PC-3 (cell line): Measurements from ENCODE around the gene SNAPC2. TPM values are rescaled to one million over a fixed set of nuclear protein-coding genes. Genes with fewer than 3 reads are reported as not detected.
A peak's percentile ranks its signal among the peaks of the same experiment; 100 is the strongest.

Source experiments
- ATAC-seq: fragments of 200-7000 bp; cut with Tn5 transposase; 2 replicates; pipeline ENCODE4 v1.9.1; 2020; ENCODE audit warnings: mild to moderate bottlenecking, moderate library complexity
- BruUV-seq: library from RNA; stranded (reverse); fragments of 400-500 nt; replicated peaks from 2 replicates; lab custom pipeline; 2021; lab: Mats Ljungman, UMichigan
- CTCF ChIA-PET: fragments of 300-600 bp; sonication (Branson Sonifier 250); formaldehyde crosslinking; loops from one replicate; lab custom pipeline; 2022; ENCODE audit warnings: antibody characterized with exemption; lab: Charles Lee
- POLR2A ChIA-PET: fragments of 300-600 bp; sonication (Branson Sonifier 250); formaldehyde crosslinking; loops from one replicate; lab custom pipeline; 2022; ENCODE audit warnings: antibody characterized with exemption; ENCODE audit not compliant: unreplicated experiment; lab: Charles Lee
- DNase-seq: peaks from one replicate; pipeline ENCODE4 v3.0.0-alpha.2; 2015
- H2AFZ ChIP-seq: fragments of 300-600 bp; sonication (generic); 2 replicates; pipeline ENCODE4 v1.6.0; 2016; ENCODE audit warnings: antibody characterized with exemption, low read length
- H3F3A ChIP-seq: fragments of 300-600 bp; sonication (generic); one replicate; pipeline ENCODE4 v1.6.0; 2017; ENCODE audit warnings: antibody characterized with exemption, low read length, control low read depth, mild to moderate bottlenecking; ENCODE audit not compliant: unreplicated experiment
- H3K27ac ChIP-seq: fragments of 300-600 bp; sonication (generic); 2 replicates; pipeline ENCODE4 v1.5.1; 2016; ENCODE audit warnings: mild to moderate bottlenecking, low read length
- H3K27me3 ChIP-seq: fragments of 300-600 bp; sonication (generic); 2 replicates; pipeline ENCODE4 v1.6.1; 2016; ENCODE audit warnings: low read length, mixed read lengths
- H3K36me3 ChIP-seq: fragments of 300-600 bp; sonication (generic); 2 replicates; pipeline ENCODE4 v1.6.1; 2016; ENCODE audit warnings: low read depth, mixed run types, low read length, mixed read lengths
- H3K4me1 ChIP-seq: fragments of 300-600 bp; sonication (generic); 2 replicates; pipeline ENCODE4 v1.5.1; 2016; ENCODE audit warnings: low read length; ENCODE audit not compliant: insufficient read depth
- H3K4me2 ChIP-seq: fragments of 300-600 bp; sonication (generic); 2 replicates; pipeline ENCODE4 v1.6.0; 2016; ENCODE audit warnings: low read length
- H3K4me3 ChIP-seq: fragments of 300-600 bp; sonication (generic); 2 replicates; pipeline ENCODE4 v1.5.1; 2016; ENCODE audit warnings: mild to moderate bottlenecking, low read length, mixed read lengths
- H3K79me2 ChIP-seq: fragments of 300-600 bp; sonication (generic); 2 replicates; pipeline ENCODE4 v1.6.1; 2017; ENCODE audit warnings: low read length, mixed read lengths
- H3K9ac ChIP-seq: fragments of 300-600 bp; sonication (generic); 2 replicates; pipeline ENCODE4 v1.6.0; 2016; ENCODE audit warnings: mild to moderate bottlenecking, low read length
- H3K9me2 ChIP-seq: fragments of 300-600 bp; sonication (generic); replicated peaks from 2 replicates; pipeline ENCODE4 v1.6.1; 2016; ENCODE audit warnings: mixed run types, low read length, mixed read lengths
- H3K9me3 ChIP-seq: fragments of 300-600 bp; sonication (generic); 2 replicates; pipeline ENCODE4 v1.6.1; 2016; ENCODE audit warnings: low read length, mixed read lengths
- H4K20me1 ChIP-seq: fragments of 300-600 bp; sonication (generic); 2 replicates; pipeline ENCODE4 v1.6.1; 2016; ENCODE audit warnings: low read length, mixed read lengths
- EZH2 ChIP-seq: fragments of 300-600 bp; sonication (generic); IDR thresholded peaks from one replicate; pipeline ENCODE4 v1.6.1; 2017; ENCODE audit warnings: antibody characterized with exemption, mild to moderate bottlenecking, low read length; ENCODE audit not compliant: unreplicated experiment
- EZH2phosphoT487 ChIP-seq: fragments of 300-600 bp; sonication (generic); IDR thresholded peaks from 2 replicates; pipeline ENCODE4 v1.6.1; 2018; ENCODE audit warnings: mild to moderate bottlenecking, antibody characterized with exemption, low read length, borderline replicate concordance
- intact Hi-C: fragments of 100-400 bp; cut with micrococcal nuclease; formaldehyde crosslinking; loops from 2 replicates; pipeline ENCODE4 v1.9.0; 2023
- total RNA-seq: library from RNA; depleted of rRNA; stranded (reverse); fragments of >200 nt; gene quantifications from 2 replicates; pipeline ENCODE4 v1.2.3, GENCODE V29; 2014
- TF ChIP-seq, protein P1 (sequence below): fragments of 300-600 bp; sonication (generic); conservative IDR thresholded peaks from 2 replicates; pipeline ENCODE4 v1.5.1; 2017; ENCODE audit warnings: antibody characterized with exemption, low read depth, mild to moderate bottlenecking, low read length

Gene SNAPC2
- total RNA-seq, 1 experiment from 2014 or later, result 40.1 TPM

DNA sequence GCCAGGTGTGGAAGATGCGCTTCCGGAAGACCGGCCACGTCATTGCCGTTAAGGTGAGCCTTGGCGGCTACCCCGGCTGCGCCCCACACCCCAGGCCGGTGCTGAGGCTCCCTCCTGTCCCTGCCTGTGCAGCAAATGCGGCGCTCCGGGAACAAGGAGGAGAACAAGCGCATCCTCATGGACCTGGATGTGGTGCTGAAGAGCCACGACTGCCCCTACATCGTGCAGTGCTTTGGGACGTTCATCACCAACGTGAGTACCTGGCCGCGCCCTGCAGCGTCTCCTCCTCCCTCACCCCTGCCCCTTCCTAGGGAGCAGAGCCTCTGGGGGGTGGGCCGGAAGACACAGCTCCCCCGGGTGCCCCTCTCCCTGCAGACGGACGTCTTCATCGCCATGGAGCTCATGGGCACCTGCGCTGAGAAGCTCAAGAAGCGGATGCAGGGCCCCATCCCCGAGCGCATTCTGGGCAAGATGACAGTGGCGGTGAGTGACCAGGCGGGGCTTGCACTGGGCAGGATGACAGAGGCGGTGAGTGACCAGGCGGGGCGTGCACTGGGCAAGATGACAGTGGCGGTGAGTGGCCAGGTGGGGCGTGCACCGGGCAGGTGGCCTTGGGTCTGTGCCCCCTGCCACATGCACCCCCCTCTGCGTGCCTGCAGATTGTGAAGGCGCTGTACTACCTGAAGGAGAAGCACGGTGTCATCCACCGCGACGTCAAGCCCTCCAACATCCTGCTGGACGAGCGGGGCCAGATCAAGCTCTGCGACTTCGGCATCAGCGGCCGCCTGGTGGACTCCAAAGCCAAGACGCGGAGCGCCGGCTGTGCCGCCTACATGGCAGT, 9.6 kb upstream of the SNAPC2 start:
- TF ChIP-seq EZH2 (no peak), EZH2phosphoT487 (no peak)
- TF ChIP-seq, protein P1, sequence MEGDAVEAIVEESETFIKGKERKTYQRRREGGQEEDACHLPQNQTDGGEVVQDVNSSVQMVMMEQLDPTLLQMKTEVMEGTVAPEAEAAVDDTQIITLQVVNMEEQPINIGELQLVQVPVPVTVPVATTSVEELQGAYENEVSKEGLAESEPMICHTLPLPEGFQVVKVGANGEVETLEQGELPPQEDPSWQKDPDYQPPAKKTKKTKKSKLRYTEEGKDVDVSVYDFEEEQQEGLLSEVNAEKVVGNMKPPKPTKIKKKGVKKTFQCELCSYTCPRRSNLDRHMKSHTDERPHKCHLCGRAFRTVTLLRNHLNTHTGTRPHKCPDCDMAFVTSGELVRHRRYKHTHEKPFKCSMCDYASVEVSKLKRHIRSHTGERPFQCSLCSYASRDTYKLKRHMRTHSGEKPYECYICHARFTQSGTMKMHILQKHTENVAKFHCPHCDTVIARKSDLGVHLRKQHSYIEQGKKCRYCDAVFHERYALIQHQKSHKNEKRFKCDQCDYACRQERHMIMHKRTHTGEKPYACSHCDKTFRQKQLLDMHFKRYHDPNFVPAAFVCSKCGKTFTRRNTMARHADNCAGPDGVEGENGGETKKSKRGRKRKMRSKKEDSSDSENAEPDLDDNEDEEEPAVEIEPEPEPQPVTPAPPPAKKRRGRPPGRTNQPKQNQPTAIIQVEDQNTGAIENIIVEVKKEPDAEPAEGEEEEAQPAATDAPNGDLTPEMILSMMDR, result no peak
- no peak for DNase-seq
- H3K4me1 ChIP-seq, result no peaks in the 10 kb centered on the region
- H3K79me2 ChIP-seq, result peaks cover 30% of the 10 kb centered on the region
- intact Hi-C loops, result no loop called here
- H3K9me3 ChIP-seq, result no peaks in the 10 kb centered on the region
- H4K20me1 ChIP-seq, result 0 out of 2 replicates have a peak, but pooled peaks cover 3% of the 10 kb centered on the region
- peaks cover 20% of the 10 kb centered on the region for H3K36me3 ChIP-seq
- H3F3A ChIP-seq, result no peaks in the 10 kb centered on the region
- no peak overlapping the region for H3K27ac ChIP-seq
- POLR2A ChIA-PET, result no interaction called here
- H3K4me3 ChIP-seq, result no peak overlapping the region
- CTCF ChIA-PET, result no interaction called here
- no peaks in the 10 kb centered on the region for H3K9me2 ChIP-seq
- no peaks in the 10 kb centered on the region for H3K27me3 ChIP-seq
- H3K4me2 ChIP-seq, result no peak overlapping the region
- H2AFZ ChIP-seq, result no peak overlapping the region
- no TSS peak for BruUV-seq
- 0 out of 2 replicates have a peak, but pooled peaks have one; percentile 4 for ATAC-seq
- no peak overlapping the region for H3K9ac ChIP-seq

DNA sequence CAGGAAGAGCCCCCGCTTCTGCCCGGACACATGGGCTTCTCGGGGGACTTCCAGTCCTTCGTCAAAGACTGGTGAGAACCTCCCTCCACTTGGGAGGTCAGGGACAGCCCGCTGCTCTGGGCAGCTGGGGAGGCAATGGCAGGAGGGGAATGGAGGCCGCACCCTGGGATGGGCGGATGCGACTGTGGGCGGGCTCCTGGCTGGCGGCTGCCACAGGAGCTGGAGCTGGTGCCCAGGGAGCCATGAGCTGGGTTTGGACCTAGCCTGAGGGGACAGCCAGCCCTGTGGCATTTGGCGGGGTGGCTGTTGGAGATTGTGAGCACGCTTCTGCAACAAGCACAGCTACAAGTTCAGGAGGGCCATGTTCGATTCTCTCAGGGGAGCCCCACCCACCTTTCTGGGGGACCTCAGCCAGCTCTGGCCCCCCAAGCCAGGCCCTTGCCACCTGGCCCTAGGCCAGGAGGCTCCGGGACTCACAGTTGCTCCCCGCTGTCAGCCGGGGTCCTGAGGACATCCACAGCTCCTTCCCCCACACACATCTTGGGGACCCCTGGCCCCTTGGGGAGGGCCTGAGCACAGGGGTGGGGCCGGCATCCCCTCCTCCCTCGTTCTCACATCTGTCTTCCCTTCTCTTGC, 8.5 kb upstream of the SNAPC2 start:
- H3K36me3 ChIP-seq, result peaks cover 20% of the 10 kb centered on the region
- CTCF ChIA-PET, result no interaction called here

More for the DNA sequence above, 8.5 kb upstream of the SNAPC2 start:
- intact Hi-C loops, result no loop called here
- peaks cover 20% of the 10 kb centered on the region for H3K79me2 ChIP-seq
- H3K4me1 ChIP-seq, result peaks cover 7% of the 10 kb centered on the region
- H3K9me2 ChIP-seq, result no peaks in the 10 kb centered on the region
- H3K27me3 ChIP-seq, result no peaks in the 10 kb centered on the region
- no peaks in the 10 kb centered on the region for H3K9me3 ChIP-seq
- no peak overlapping the region for H2AFZ ChIP-seq
- ATAC-seq, result no peak
- H3K27ac ChIP-seq, result no peak overlapping the region
- H3K9ac ChIP-seq, result no peak overlapping the region
- no peak for DNase-seq
- no peaks in the 10 kb centered on the region for H3F3A ChIP-seq
- POLR2A ChIA-PET, result interaction anchor here (0.6 kb wide), 1 partner anchor 8 kb away, joined by 3 read pairs; no protein-coding TSS in a partner anchor
- no peak overlapping the region for H3K4me2 ChIP-seq
- BruUV-seq, result no TSS peak
- 0 out of 2 replicates have a peak, but pooled peaks cover 3% of the 10 kb centered on the region for H4K20me1 ChIP-seq
- no peak for TF ChIP-seq EZH2
- TF ChIP-seq EZH2phosphoT487, result no peak
- TF ChIP-seq, protein P1, result no peak
- no peak overlapping the region for H3K4me3 ChIP-seq
